OCI-LY3 (cell line): ENCODE results near the gene SAMD11.

ENCODE experiments used
- CTCF ChIP-seq: fragments of 200-600, 300-600 bp; sonication (generic); IDR thresholded peaks from 2 replicates; pipeline ENCODE4 v1.5.1; 2014; ENCODE audit warnings: antibody characterized with exemption, low read length, low read depth
- EZH2phosphoT487 ChIP-seq: fragments of 200-600 bp; shearing (Covaris generic); IDR thresholded peaks from 2 replicates; pipeline ENCODE4 v1.6.1; 2018; ENCODE audit warnings: antibody characterized with exemption, mixed run types, low read depth

- TF ChIP-seq CTCF (no peak), EZH2phosphoT487 (no peak)
These were observed 51.1 kb downstream of the SAMD11 start for GRCh38 chr1:974687-975328.
